ENCODE measurements around the gene RNF168.
"Not testable (repeated sequence)": the region's sequence is repeated elsewhere in the genome, so short reads cannot be mapped to it uniquely, and the experiment has no call there.

Gene RNF168

GRCh38 chr3:196503196-196504076 is at the start of gene RNF168:
Gene RNF168 (minus strand): TSS chr3:196503768. CDS start chr3:196503173, 595 bp downstream.
- DNase-seq = peak; percentile 92

DNA sequence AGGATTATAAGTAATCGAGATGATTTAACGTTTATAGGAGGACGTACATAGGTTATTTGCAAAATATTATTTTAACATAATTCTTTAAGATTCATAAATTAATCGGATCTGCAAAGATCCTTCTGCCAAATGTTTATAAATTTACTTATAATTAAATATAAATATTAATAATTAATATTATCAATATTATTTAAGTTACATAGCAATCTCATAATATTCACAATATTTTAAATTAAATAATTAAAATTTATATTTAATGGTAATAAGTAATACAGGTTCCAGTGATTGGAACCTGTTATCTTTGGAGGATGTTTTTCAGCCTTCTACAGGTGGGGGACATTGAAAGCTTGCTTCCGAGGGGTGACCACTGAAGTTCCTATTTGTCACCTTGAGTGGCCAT is 48.7 kb upstream of the RNF168 start:
- no peak for DNase-seq

GRCh38 chr3:196550172-196550571 is 46.6 kb upstream of the RNF168 start:
- not testable (repeated sequence) for DNase-seq

DNA sequence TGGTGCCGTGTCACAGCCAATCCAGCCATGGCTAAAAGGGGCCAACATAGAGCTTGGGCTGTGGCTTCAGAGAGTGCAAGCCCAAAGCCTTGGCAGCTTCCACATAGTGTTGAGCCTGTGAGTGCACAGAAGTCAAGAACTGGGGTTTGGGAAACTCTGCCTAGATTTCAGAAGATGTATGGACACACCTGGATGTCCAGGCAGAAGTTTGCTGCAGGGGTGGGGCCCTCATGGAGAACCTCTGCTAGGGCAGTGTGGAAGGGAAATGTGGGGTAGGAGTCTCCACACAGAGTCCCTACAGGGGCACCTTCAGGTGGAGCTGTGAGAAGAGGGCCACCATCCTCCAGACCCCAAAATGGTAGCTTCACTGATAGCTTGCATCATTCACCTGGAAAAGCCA is 45.7 kb upstream of the RNF168 start:
- not testable (repeated sequence) for DNase-seq

GRCh38 chr3:196547067-196547466 is 43.5 kb upstream of the RNF168 start:
- DNase-seq = no peak

DNA sequence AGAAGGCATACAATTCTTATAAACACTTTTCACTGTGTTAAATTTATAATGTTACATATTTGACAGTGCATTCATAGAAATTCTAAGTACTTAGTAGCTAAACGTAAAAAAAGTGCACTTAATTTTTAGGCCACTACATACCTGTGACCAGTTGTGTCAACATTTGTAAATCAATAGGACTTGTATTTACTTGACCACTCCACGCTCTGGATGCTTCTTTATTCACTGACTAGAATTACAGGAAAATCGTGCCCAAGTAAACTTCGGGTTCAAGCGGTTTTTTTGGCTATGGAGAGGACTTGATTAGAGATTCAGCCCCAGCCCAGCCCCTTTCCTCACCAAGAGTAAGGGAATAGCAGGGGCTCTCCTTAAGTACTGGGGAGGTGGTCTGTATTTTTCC is 43.0 kb upstream of the RNF168 start:
- DNase-seq = no peak

DNA sequence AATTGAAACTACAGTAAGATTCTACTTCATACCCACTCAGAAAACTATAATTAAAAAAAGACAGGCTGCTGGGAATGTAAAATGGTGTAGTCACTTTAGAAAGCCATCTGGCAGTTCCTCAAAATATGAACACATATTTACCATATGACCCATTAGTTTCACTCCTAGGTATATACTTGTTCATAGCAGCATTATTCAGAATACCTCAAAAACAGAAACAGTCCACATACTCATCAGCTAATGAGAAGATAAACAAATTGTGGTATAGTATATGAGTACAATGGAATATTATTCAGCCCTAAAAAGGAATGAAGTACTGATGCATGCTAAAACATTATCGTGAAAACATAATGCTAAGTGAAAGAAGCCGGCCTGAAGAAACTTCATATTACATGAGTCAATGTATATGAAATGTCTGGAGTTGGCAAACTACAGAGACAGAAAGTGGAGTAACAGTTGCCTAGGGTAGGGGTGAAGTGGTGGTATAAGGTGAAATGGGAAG is 41.0 kb upstream of the RNF168 start:
- no peak for DNase-seq

DNA sequence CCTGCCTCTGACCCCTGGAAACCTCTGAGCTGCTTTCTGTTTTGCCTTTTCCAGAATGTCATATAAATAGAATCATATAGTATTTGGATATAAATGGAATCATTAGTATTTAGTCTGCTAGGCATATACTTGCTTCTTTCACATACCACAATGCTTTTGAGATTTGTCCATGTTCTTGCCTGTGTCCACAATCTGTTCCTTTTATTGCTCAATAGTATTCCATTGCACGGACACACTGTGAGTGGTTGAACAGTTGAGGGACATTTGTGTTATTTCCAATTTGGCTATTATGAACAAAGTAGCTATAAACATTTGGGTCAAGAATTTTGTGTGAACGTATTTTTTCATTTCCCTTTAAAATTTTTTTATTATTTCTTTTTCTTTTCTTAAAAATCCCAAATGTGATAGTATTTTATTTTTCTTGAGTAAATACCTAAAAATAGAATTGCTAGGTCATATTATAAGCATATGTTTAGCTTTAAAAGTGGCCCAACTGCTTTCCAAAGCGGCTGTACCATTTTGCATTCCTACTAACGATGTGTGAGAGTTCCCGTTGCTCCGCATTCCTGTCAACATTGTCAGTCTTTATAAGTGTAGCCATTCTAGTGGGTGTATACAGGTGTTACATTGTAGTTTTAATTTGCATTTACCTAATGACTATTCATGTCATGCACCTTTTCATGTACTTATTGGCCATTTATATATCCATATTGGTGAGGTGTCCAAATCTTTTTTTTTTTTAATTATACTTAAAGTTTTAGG is 38.3 kb upstream of the RNF168 start:
- DNase-seq = no peak

DNA sequence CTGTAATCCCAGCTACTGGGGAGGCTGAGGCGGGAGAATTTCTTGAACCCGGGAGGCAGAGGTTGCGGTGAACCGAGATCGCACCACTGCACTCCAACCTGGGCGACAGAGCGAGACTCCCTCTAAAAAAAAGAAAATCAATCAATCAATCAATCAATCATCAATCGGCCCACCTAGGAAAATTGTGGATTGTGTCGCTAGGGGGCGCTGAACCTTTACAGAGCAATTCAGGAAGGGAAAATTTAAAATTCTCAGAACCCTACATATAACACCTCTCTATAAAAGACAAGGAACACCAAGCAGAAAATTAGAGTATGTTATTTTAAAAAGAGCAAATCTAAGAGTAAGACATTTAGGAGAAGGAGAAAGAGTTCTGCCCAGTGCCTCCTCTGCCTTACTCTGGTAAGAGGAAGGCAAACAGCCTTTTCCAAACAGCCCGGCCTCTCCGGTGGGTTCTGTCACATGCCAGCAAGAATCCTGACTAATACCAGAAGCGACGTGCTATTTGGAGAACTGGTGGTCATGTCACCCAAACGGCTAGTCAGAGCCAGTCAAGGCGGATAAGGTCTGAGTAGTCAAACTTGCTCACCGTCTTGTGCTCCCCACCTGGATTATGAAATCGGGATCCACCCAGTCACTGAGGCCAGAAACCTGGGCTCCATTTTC is 33.9 kb upstream of the RNF168 start:
- DNase-seq = peak; percentile 69

DNA sequence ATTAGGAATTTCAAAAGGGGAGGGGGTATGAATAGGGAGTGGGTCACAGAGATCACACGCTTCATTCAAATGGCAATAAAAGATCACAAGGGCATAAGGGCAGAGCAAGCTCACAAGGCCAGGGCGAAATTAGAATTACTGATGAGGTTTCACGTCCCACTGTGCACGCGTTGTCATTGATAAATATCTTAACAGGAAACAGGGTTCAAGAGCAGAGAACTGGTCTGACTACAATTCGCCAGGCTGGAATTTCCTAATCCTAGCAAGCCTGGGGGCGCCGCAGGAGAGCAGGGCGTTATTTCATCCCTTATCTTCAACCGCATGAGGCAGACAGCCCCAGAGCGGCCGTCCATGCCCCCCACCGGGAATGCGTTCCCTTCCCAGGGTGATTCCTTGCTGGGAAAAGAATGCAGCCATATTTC is 29.7 kb upstream of the RNF168 start:
- no peak for DNase-seq

- DNase-seq = no peak
These were observed 27.9 kb upstream of the RNF168 start for GRCh38 chr3:196531418-196531817.

GRCh38 chr3:196528639-196529233 is 25.2 kb upstream of the RNF168 start:
- DNase-seq = peak; percentile 75

GRCh38 chr3:196525141-196525540 is 21.6 kb upstream of the RNF168 start:
- DNase-seq = no peak

DNA sequence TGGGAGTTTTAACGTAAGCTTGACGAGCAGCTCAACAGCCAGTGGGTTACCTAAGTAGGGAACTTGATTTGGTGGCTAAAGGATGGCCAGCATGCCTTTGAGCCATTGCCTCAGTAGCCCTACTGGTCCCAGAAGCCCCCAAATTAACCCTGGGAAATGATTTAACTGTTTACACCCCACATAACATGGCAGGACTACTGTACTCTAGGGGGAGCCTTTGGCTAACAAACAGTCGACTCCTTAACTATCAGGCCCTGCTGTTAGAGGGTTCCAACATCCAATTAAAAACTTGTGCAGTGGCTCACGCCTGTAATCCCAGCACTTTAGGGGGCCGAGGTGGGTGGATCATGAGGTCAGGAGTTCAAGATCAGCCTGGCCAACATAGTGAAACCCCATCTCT is 21.0 kb upstream of the RNF168 start:
- DNase-seq = no peak

GRCh38 chr3:196523841-196524240 is 20.3 kb upstream of the RNF168 start:
- DNase-seq = no peak

DNA sequence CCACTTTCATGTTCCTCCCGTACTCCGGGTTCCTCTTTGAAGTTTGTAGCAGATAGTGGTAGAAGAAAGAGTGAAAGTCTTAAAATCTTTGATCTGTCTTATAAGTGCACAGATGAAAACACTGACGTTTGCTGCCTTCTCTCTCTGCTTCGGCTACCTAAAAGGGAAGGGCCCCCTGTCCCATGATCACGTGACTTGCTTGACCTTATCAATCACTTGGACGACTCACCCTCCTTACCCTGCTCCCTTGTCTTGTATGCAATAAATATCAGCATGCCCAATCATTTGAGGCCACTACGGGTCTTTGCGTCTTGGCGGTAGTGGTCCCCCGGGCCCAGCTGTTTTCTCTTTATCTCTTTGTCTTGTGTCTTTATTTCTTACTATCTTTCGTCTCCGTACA is 17.7 kb upstream of the RNF168 start:
- DNase-seq = not testable (repeated sequence)

DNA sequence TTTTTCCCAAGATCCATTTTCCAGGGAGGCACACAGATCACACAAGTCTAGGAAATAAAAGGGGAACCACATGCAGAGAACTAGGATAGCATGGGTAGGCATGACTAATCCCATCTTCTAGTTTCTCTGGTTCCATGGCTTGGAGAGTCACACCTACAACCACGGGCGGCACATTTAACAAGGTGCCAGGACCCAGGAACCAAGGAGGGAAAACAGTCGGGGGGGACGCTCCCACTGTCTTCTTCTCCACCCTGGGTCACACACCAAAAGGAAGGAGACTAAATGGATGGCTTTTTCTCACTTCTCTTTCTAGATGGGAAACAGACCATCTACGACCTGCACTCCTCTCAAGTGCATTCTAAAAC is 16.1 kb upstream of the RNF168 start:
- peak; percentile 21 for DNase-seq

DNA sequence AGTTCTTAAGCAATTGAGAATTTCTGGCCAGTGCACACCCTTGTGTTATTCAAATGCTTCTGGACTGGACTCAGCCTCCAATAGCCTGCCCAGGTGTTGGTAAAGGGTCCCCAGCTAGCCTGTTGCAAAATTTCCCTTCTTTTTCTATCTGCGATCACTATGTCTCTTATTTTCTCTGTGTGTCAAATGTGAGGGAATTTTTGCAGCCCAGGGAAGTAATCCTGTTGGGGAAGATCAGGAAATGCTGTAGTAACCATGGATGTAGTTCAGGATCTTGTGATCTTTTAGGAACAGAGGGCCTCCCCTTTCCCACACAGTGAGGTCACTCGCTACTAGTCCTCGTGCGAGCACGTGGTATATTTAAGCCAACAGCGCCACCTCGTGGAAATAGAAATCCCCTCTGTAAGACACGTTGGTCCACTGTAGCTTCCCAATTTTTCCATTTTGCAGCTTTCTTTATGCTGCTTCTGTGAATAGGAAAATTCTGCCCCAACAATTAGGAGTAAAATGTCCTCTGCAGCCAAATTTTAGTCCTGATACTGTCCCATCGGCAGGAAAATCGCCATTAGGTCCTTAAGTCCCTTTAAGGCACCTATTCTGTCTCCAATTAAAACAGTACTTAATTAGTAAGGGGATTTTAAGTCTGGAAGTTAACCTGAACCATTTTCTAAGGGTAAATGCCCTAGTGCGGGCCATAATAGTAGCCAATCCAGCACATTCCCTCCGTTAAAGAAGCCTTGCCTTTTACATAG is 15.6 kb upstream of the RNF168 start:
- DNase-seq = peak; percentile 70

GRCh38 chr3:196517919-196518318 is 14.4 kb upstream of the RNF168 start:
- no peak for DNase-seq

DNA sequence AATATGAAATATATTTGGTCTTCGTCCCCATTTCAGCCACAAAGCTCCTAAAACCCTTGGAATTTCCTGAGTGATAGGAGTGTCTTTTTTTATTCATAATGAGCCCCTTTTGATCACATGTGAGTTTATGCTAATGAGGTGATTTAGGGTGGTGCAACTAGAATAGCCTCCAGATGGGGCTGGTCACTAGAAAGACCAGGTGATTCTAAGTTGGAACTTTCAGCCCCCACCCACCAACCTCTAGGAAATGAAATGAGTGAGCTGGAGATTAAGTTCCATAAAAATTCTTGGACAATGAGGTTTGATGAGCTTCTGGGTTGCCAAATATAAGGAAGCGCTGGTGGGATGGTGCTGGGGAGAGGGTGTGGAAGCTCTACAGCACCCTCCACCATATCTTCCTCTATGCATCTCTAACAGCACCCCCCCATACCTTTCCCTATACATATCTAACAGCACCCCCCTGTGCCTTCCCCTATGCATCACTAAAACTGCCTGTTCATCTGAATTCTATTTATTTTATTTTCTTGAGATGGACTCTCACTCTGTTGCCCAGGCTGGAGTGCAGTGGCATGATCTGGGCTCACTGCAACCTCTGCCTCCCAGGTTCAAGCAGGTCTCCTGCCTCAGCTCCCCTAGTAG is 13.7 kb upstream of the RNF168 start:
- no peak for DNase-seq

DNA sequence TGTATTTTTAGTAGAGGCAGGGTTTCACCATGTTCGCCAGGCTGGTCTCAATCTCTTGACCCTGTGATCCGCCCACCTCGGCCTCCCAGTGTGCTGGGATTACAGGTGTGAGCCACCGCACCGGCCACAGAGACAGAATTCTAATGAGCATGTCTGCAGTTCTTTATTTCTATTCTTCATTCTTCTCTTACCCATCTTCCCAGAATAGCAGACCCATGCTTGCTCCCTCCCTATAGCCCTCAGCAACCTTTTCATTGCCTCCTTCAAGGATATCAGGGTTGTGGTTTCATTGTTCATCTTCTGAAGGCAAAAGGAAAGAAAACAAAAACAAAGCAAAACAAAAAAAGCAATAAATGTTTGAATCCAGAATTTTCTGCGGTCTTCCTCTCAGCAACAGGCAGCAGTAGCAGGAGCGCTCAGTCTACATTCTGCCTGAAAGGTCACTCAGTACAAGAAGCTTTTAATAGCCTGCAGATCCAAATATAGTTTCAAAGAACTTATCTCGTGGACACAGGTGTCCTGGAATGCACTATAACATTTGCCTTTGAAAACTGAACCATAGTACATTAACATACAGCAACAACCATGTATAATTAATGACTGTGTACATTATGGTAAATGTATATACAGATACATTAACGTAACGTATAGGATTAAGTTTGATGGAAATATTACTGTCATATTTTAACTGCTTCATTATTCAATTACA is 11.5 kb upstream of the RNF168 start, which contains the start of gene SMCO1:
TSS of gene SMCO1 (minus strand) at position 434 of the 709 bp plus-strand sequence. CDS start at position 297, 137 bp downstream.
- no peak for DNase-seq

All from CD4-positive, alpha-beta T cell treated with Interleukin-17A for 1 hour (primary cell).